H1 (cell line): ENCODE data around the gene CLEC7A.

Experiments used
- CTCF ChIP-seq, 3 experiments: IDR thresholded peaks; 1 replicate in 2 of 3; 2 replicates in 1 of 3; pipeline versions ENCODE4 v1.5.1 to v1.6.1; 2011; ENCODE audit warnings: low read length in 3 of 3, mild to moderate bottlenecking in 3 of 3, inconsistent platforms in 2 of 3, low read depth in 1 of 3, moderate library complexity in 1 of 3; ENCODE audit not compliant: insufficient read depth in 1 of 3; ENCODE audit errors: control extremely low read depth in 1 of 3
- GABPA ChIP-seq: IDR thresholded peaks from 2 replicates; pipeline ENCODE4 v1.6.1; 2011; ENCODE audit warnings: mild to moderate bottlenecking, low read length, moderate library complexity, borderline replicate concordance; ENCODE audit not compliant: insufficient read depth
- PHF8 ChIP-seq: fragments of 200-600 bp; sonication (generic); conservative IDR thresholded peaks from 2 replicates; pipeline ENCODE4 v1.7.1; 2012; ENCODE audit warnings: low read depth, mild to moderate bottlenecking, inconsistent platforms, low read length, moderate library complexity
- POLR2A ChIP-seq, 2 experiments: IDR thresholded peaks; 1 replicate in 1 of 2; 2 replicates in 1 of 2; pipeline ENCODE4 v1.6.1; 2011; ENCODE audit warnings: low read depth in 2 of 2, low read length in 2 of 2, mild to moderate bottlenecking in 2 of 2; ENCODE audit errors: control extremely low read depth in 1 of 2
- POLR2AphosphoS5 ChIP-seq: IDR thresholded peaks from 2 replicates; pipeline ENCODE4 v1.6.1; 2011; ENCODE audit warnings: low read depth, low read length
- RFX5 ChIP-seq: IDR thresholded peaks from 2 replicates; pipeline ENCODE4 v1.6.1; 2011; ENCODE audit warnings: low read depth, low read length, improper control_type of control experiment, borderline replicate concordance
- TF ChIP-seq, protein P1 (sequence below): IDR thresholded peaks from 2 replicates; pipeline ENCODE4 v1.6.1; 2012; ENCODE audit warnings: inconsistent platforms

GRCh38 chr12:10119066-10119465 is 10.9 kb downstream of the CLEC7A start:
- TF ChIP-seq CTCF (IDR thresholded peaks at IDR 0.05; ENCODE audit: control extremely low read depth in 1 of 3, insufficient read depth in 1 of 3, low read depth in 1 of 3, low read length in 3 of 3): no peak
- no peak for TF ChIP-seq POLR2A (IDR thresholded peaks at IDR 0.05; ENCODE audit: control extremely low read depth in 1 of 2, low read depth in 2 of 2, low read length in 2 of 2)
- TF ChIP-seq POLR2AphosphoS5: no peak
- TF ChIP-seq GABPA: no peak
- TF ChIP-seq, protein P1, sequence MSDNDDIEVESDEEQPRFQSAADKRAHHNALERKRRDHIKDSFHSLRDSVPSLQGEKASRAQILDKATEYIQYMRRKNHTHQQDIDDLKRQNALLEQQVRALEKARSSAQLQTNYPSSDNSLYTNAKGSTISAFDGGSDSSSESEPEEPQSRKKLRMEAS: no peak
- no peak for TF ChIP-seq RFX5
- TF ChIP-seq PHF8: no peak
